ENCODE results near the gene ABITRAM. TPM values are rescaled to one million over a fixed set of nuclear protein-coding genes. Genes with fewer than 3 reads are reported as not detected.
"Not testable (repeated sequence)": the region's sequence is repeated elsewhere in the genome, so short reads cannot be mapped to it uniquely, and the experiment has no call there.

Gene ABITRAM
- total RNA-seq, result 10 to 100 TPM; 10.7 to 11.2 TPM

- intact Hi-C loops (cut with micrococcal nuclease), result loop anchor here (1.0 to 5.0 kb wide), 10 partner anchors 48 to 1651 kb away; partner anchors contain the start of genes EPB41L4B, KLF4 and RAD23B
- H3K27me3 Mint-ChIP-seq (ENCODE audit: low read depth), result no peaks in the 10 kb centered on the region
- CTCF ChIA-PET, result interaction anchor here (0.7 kb wide), 1 partner anchor 20 kb away, joined by 3 read pairs; no protein-coding TSS in a partner anchor
- peaks cover 7% of the 10 kb centered on the region for H3K36me3 Mint-ChIP-seq (ENCODE audit: low read depth)
- H3K9me3 Mint-ChIP-seq, result no peaks in the 10 kb centered on the region
- H3K4me1 Mint-ChIP-seq (ENCODE audit: low read depth), result peaks cover 25% of the 10 kb centered on the region
- peak within 1 kb of the TSS; percentile 92 for H3K27ac Mint-ChIP-seq
- peak within 1 kb of the TSS; percentile 95 for H3K4me3 Mint-ChIP-seq
- peak; percentile 70 for DNase-seq
Observed at GRCh38 chr9:108934323-108934893, at the start of gene ABITRAM. ABITRAM (plus strand) TSS chr9:108934400; CDS start chr9:108934487, 87 bp downstream.

DNA sequence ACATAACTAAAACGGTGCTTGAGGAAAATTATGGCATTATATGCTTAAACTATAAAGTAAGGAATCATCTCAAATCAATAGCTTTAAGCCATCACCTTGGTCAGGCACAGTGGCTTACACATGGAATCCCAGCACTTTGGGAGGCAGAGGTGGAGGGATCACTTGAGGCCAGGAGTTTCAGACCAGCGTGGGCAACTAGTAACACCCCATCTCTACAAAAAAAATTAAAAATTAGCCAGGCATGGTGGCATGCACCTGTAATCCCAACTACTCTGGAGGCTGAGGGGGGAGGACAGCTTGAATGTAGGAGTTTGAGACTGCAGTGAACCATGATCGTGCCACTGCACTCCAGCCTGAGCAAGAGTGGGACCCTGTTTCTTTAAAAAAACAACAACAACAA, 49.5 kb upstream of the ABITRAM start:
- no peak for DNase-seq
- Mint-ChIP-seq H3K36me3 (ENCODE audit: low read depth) (peaks cover 24% of the 10 kb centered on the region), H3K9me3 (no peaks in the 10 kb centered on the region), H3K27me3 (ENCODE audit: low read depth) (no peaks in the 10 kb centered on the region), H3K27ac (no peak overlapping the region), H3K4me3 (no peak overlapping the region), H3K4me1 (ENCODE audit: low read depth) (peaks cover 17% of the 10 kb centered on the region)
- intact Hi-C loops (cut with micrococcal nuclease), result loop anchor here (2.0 kb wide), 2 partner anchors 24 to 42 kb away; no protein-coding TSS in a partner anchor
- CTCF ChIA-PET, result no interaction called here

GRCh38 chr9:108885643-108886348, 48.4 kb upstream of the ABITRAM start:
- intact Hi-C loops (cut with micrococcal nuclease), result loop anchor here (1.0 to 2.0 kb wide), 8 partner anchors 25 to 1643 kb away; partner anchors contain the start of genes ABITRAM, ELP1 and EPB41L4B
- CTCF ChIA-PET, result interaction anchor here (0.7 kb wide), 1 partner anchor 67 kb away, joined by 3 read pairs; no protein-coding TSS in a partner anchor

GRCh38 chr9:108886594-108887271, 47.5 kb upstream of the ABITRAM start:
- CTCF ChIA-PET; H3K27me3 Mint-ChIP-seq (ENCODE audit: low read depth); H3K9me3 Mint-ChIP-seq; DNase-seq: not testable (repeated sequence)
- peak overlapping the region; percentile 5 for H3K4me3 Mint-ChIP-seq
- intact Hi-C loops (cut with micrococcal nuclease), result loop anchor here (1.0 to 2.0 kb wide), 6 partner anchors 48 to 1644 kb away; partner anchors contain the start of genes ABITRAM, ELP1 and EPB41L4B
- H3K4me1 Mint-ChIP-seq (ENCODE audit: low read depth), result peaks cover 19% of the 10 kb centered on the region
- H3K27ac Mint-ChIP-seq, result peak overlapping the region; percentile 77
- H3K36me3 Mint-ChIP-seq (ENCODE audit: low read depth), result peaks cover 33% of the 10 kb centered on the region

More at GRCh38 chr9:108885643-108886348, 48.4 kb upstream of the ABITRAM start:
- Mint-ChIP-seq H3K36me3 (ENCODE audit: low read depth) (peaks cover 28% of the 10 kb centered on the region), H3K4me3 (peak overlapping the region; percentile 2), H3K27ac (peak overlapping the region; percentile 77), H3K4me1 (ENCODE audit: low read depth) (peaks cover 19% of the 10 kb centered on the region), H3K27me3 (ENCODE audit: low read depth) (no peaks in the 10 kb centered on the region), H3K9me3 (no peaks in the 10 kb centered on the region)
- peak; percentile 86 for DNase-seq

GRCh38 chr9:108889649-108890067, 44.5 kb upstream of the ABITRAM start:
- DNase-seq, result no peak
- no peaks in the 10 kb centered on the region for H3K27me3 Mint-ChIP-seq (ENCODE audit: low read depth)
- CTCF ChIA-PET, result interaction anchor here (0.6 to 0.8 kb wide), 3 partner anchors 15 to 355 kb away, joined by 3 read pairs; no protein-coding TSS in a partner anchor
- no peak overlapping the region for H3K4me3 Mint-ChIP-seq
- H3K9me3 Mint-ChIP-seq, result no peaks in the 10 kb centered on the region
- peaks cover 39% of the 10 kb centered on the region for H3K36me3 Mint-ChIP-seq (ENCODE audit: low read depth)
- no peak overlapping the region for H3K27ac Mint-ChIP-seq
- intact Hi-C loops (cut with micrococcal nuclease), result loop anchor here (1.0 kb wide), 1 partner anchor 512 kb away; no protein-coding TSS in a partner anchor
- H3K4me1 Mint-ChIP-seq (ENCODE audit: low read depth), result peaks cover 19% of the 10 kb centered on the region

- Mint-ChIP-seq H3K9me3 (no peaks in the 10 kb centered on the region), H3K27ac (no peak overlapping the region), H3K4me1 (ENCODE audit: low read depth) (peaks cover 2% of the 10 kb centered on the region), H3K36me3 (ENCODE audit: low read depth) (peaks cover 57% of the 10 kb centered on the region), H3K4me3 (no peak overlapping the region), H3K27me3 (ENCODE audit: low read depth) (no peaks in the 10 kb centered on the region)
- no peak for DNase-seq
- intact Hi-C loops (cut with micrococcal nuclease), result no loop called here
- CTCF ChIA-PET, result no interaction called here
Observed at GRCh38 chr9:108894225-108894997, 39.8 kb upstream of the ABITRAM start.

DNA sequence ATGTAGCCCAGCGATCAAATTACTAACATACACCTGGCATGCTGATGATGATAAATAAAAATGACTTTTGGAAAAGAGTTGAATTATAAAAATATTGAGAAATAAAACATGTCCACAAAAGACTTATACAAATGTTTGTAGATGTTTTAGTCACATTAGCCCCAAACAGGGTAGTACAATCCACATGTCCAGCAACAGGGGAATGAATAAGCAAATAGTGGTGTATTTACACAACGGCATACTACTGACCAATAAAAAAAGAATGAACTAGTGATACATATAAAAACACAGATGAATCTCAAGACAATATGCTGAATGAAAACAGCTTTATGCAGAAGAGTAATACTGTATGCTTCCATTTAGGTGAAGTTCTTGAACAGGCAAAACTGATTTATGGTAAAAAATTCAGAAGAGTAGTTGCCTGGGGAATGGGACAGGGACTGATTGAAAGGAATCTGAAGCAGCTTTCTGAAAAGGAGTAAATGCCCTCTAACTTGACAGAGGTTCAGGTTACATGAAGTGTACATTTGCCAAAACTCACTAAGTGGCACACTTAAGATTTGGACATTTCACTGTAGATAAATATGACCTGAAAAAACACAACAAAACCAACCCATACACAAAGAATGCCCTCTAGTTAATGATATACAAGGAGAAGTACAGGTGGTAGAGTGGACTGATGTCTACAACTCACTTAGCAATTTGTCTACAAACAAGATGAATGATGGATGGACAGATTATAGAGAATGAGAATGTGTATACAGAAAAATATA, 36.7 kb upstream of the ABITRAM start:
- DNase-seq, result no peak
- H3K4me1 Mint-ChIP-seq (ENCODE audit: low read depth), result no peaks in the 10 kb centered on the region
- H3K9me3 Mint-ChIP-seq, result no peaks in the 10 kb centered on the region
- CTCF ChIA-PET, result no interaction called here
- H3K27ac Mint-ChIP-seq, result no peak overlapping the region
- intact Hi-C loops (cut with micrococcal nuclease), result no loop called here
- peaks cover 50% of the 10 kb centered on the region for H3K36me3 Mint-ChIP-seq (ENCODE audit: low read depth)
- no peak overlapping the region for H3K4me3 Mint-ChIP-seq
- H3K27me3 Mint-ChIP-seq (ENCODE audit: low read depth), result no peaks in the 10 kb centered on the region

DNA sequence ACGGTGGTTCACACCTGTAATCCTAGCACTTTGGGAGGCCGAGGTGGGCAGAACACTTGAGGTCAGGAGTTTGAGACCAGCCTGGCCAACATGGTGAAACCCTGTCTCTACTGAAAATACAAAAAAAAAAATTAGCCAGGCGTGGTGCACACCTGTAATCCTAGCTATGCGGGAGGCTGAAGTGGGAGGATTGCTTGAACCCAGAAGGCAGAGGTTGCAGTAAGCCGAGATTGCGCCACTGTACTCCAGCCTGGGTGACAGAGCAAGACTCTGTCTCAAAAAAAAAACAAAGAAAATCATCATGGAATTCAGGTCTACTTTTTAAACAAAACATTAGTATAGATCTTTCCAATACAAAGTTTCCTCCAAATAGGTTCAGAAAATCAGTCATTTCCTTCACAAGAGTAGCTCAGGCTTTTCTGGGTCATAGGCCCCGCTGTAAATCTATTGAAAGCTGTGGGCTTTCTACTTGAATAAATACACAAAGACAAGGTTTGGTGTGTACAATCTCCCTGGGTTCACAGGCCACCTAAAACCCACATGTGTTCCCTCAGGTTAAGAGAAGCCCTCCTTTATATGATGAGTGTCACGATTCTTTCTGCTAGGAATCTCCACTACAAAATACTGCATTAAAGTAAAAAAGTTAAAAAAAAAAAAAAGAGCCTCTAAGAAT, 35.0 kb upstream of the ABITRAM start:
- peaks cover 52% of the 10 kb centered on the region for H3K36me3 Mint-ChIP-seq (ENCODE audit: low read depth)
- intact Hi-C loops (cut with micrococcal nuclease); H3K27me3 Mint-ChIP-seq (ENCODE audit: low read depth); DNase-seq; H3K4me3 Mint-ChIP-seq; H3K4me1 Mint-ChIP-seq (ENCODE audit: low read depth); H3K27ac Mint-ChIP-seq; H3K9me3 Mint-ChIP-seq: not testable (repeated sequence)
- CTCF ChIA-PET, result interaction anchor here (0.6 to 1.4 kb wide), 5 partner anchors 10 to 1451 kb away, joined by 3 to 5 read pairs (median 3); no protein-coding TSS in a partner anchor

DNA sequence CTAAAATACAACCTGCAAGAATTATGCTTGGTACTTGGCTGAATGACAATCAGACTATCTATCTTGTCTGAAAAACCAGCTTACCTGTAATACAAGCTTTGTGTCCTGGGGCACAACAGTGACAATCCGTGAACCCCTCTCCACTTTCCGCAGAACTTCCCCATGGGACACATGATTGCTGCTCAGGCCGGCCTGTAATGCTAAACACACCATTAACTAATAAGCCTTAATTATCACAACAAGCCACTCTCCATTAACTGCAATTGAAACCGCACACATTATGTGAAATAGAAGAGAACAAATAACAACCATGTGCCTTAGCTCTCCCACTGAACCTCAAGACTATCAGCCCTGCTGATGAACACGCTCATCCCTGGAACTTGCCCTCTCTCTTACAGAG, 34.0 kb upstream of the ABITRAM start:
- CTCF ChIA-PET, result interaction anchor here (1.3 to 1.4 kb wide), 2 partner anchors 9 to 21 kb away, joined by 3 to 4 read pairs; no protein-coding TSS in a partner anchor
- H3K36me3 Mint-ChIP-seq (ENCODE audit: low read depth), result peaks cover 48% of the 10 kb centered on the region
- H3K9me3 Mint-ChIP-seq, result no peaks in the 10 kb centered on the region
- no peak overlapping the region for H3K27ac Mint-ChIP-seq
- no peaks in the 10 kb centered on the region for H3K4me1 Mint-ChIP-seq (ENCODE audit: low read depth)
- H3K27me3 Mint-ChIP-seq (ENCODE audit: low read depth), result no peaks in the 10 kb centered on the region
- intact Hi-C loops (cut with micrococcal nuclease), result no loop called here
- no peak overlapping the region for H3K4me3 Mint-ChIP-seq
- no peak for DNase-seq

DNA sequence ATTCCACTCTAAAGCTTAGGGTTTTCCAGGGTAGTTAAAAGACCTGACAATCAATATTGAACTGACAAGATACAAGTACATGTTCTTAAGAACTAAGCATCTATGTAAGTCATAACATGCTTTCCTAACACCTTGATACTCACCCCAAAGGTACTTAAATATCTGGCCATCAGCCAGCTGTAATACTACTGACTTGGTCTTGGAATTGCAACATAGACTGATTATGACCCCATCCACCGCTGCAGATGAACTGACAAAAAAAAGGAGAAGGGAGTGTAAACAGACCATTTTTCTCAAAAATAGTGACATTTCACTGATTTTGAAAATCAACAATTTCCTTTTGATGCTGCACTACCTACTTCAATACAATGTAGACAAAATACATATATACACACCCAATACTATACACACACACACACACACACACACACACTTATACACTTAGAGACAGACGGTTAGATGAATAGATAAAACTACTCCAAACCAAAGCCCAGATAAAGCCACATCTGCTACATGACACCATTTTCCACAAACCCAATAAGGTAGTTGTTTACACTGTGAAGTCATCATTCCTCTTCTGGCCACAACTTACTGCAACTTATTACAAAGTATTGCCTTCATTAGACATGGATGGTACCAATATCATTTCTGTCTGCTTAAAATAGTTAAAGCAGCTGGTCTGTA, 30.6 kb upstream of the ABITRAM start:
- Mint-ChIP-seq H3K4me1 (ENCODE audit: low read depth) (no peaks in the 10 kb centered on the region), H3K4me3 (no peak overlapping the region), H3K9me3 (no peaks in the 10 kb centered on the region), H3K36me3 (ENCODE audit: low read depth) (peaks cover 34% of the 10 kb centered on the region), H3K27me3 (ENCODE audit: low read depth) (no peaks in the 10 kb centered on the region), H3K27ac (no peak overlapping the region)
- DNase-seq, result no peak
- intact Hi-C loops (cut with micrococcal nuclease), result no loop called here
- CTCF ChIA-PET, result no interaction called here
